Measurements from ENCODE around the gene TPP1.

DNA sequence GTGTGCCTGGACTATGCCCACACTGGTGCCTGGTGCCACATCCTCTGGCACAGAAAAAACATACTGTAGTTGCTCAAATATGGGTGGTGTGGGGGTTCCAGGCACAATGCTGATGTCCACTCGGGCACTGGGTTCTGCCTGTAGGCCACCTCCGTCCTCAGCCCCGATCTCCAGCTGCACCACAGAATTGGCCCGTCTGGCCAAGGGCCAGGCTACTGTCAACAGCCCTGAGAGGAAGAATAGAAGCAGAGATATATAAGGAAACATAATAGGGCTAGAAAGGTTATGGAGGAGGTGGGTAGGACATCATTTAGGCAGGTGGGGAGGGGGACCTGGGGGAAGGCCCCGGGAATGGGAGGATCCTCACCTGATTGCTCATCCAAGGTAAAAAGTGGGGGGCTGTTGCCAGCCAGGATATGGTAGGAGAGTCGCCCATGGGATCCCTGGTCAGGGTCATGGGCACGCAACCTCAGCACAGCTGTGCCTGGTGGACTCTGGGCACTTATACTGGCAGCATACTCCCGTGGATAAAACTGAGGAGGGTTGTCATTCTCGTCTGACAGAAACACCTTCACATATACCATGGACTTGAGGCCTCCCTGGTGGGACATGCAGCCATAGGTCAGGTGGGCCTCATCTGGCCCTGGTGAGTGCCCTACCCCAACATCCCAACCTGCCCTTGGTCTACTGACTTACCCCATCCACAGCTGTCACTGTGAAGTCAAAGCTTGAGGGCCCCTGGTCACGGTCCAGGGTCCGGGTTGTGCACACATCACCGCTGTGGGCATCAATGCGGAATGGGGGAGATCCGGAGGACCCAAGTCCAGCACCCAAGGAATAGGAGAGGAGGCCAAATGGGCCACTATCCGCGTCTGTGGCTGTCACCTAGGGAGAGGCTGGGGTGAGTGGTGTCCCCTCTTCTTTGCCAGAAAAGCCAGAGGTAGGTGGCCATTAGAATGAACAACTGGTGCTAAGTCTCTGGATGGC, 14.5 kb upstream of the TPP1 start:
- no peak for TF ChIP-seq EZH2 (IDR thresholded peaks at IDR 0.05; ENCODE audit: borderline replicate concordance, low read depth, low read length)
- TF ChIP-seq, protein P1, sequence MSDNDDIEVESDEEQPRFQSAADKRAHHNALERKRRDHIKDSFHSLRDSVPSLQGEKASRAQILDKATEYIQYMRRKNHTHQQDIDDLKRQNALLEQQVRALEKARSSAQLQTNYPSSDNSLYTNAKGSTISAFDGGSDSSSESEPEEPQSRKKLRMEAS (CRISPR knock-in tag; IDR thresholded peaks at IDR 0.05): no peak
- TF ChIP-seq HDGF (IDR thresholded peaks at IDR 0.05): no peak
- TF ChIP-seq KDM1A (IDR thresholded peaks at IDR 0.05): no peak
- TF ChIP-seq JUN (IDR thresholded peaks at IDR 0.05; ENCODE audit: borderline replicate concordance, low read depth, low read length): no peak
- no peak for TF ChIP-seq JUN (CRISPR knock-in tag; IDR thresholded peaks at IDR 0.05; ENCODE audit: borderline replicate concordance)
- TF ChIP-seq, protein P2, sequence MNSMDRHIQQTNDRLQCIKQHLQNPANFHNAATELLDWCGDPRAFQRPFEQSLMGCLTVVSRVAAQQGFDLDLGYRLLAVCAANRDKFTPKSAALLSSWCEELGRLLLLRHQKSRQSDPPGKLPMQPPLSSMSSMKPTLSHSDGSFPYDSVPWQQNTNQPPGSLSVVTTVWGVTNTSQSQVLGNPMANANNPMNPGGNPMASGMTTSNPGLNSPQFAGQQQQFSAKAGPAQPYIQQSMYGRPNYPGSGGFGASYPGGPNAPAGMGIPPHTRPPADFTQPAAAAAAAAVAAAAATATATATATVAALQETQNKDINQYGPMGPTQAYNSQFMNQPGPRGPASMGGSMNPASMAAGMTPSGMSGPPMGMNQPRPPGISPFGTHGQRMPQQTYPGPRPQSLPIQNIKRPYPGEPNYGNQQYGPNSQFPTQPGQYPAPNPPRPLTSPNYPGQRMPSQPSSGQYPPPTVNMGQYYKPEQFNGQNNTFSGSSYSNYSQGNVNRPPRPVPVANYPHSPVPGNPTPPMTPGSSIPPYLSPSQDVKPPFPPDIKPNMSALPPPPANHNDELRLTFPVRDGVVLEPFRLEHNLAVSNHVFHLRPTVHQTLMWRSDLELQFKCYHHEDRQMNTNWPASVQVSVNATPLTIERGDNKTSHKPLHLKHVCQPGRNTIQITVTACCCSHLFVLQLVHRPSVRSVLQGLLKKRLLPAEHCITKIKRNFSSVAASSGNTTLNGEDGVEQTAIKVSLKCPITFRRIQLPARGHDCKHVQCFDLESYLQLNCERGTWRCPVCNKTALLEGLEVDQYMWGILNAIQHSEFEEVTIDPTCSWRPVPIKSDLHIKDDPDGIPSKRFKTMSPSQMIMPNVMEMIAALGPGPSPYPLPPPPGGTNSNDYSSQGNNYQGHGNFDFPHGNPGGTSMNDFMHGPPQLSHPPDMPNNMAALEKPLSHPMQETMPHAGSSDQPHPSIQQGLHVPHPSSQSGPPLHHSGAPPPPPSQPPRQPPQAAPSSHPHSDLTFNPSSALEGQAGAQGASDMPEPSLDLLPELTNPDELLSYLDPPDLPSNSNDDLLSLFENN (IDR thresholded peaks at IDR 0.05; ENCODE audit: low read depth in 2 of 2, low read length in 2 of 2): no peak

Data from K562 (cell line).